ENCODE data around the gene CCDC3.

DNA sequence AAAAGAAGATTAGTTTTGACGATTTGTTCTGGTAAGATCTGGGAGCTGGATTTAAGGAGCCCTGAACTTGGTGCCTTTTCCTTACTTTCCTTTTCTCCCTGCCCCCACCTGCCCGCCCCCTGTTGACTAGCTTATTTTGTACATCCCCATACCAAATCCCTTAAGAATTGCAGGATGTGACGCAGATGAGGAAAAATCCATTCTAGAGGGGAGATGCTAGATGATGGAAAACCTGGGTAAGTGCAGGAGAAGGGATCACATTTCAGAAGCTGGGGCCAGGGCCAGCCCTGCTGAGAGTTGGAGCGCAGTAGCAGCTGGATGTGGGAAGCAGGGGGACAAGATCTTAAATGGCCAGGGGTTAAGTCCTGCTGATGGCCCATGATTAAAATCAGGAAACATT is 93.9 kb downstream of the CCDC3 start:
- no peak for TF ChIP-seq CTCF (IDR thresholded peaks at IDR 0.05)
- TF ChIP-seq POLR2A (IDR thresholded peaks at IDR 0.05), result no peak
- no peak for TF ChIP-seq POLR2AphosphoS5 (IDR thresholded peaks at IDR 0.05; ENCODE audit: insufficient read depth in 1 of 2, low read depth in 1 of 2)
